IMR-90 (cell line): ENCODE results near the gene NHSL2. TPM values are rescaled to one million over a fixed set of nuclear protein-coding genes. Genes with fewer than 3 reads are reported as not detected.

Experiments
- ATAC-seq: fragments of 200-7000 bp; cut with Tn5 transposase; 2 replicates; pipeline ENCODE4 v1.9.1; 2020; ENCODE audit warnings: low read depth, mild to moderate bottlenecking, moderate library complexity
- BruUV-seq: library from RNA; stranded (reverse); fragments of 400-500 nt; replicated peaks from 2 replicates; lab custom pipeline; 2021; lab: Mats Ljungman, UMichigan
- CTCF ChIA-PET: fragments of 300-600 bp; formaldehyde crosslinking; extraction: SDS; loops from one replicate; lab custom pipeline; 2021; ENCODE audit warnings: antibody characterized with exemption; lab: Yijun Ruan, JAX
- POLR2A ChIA-PET: fragments of 300-600 bp; sonication (Branson Sonifier 250); formaldehyde crosslinking; loops from one replicate; lab custom pipeline; 2022; ENCODE audit warnings: antibody characterized with exemption; ENCODE audit not compliant: unreplicated experiment; lab: Charles Lee
- DNase-seq: peaks from one replicate; pipeline ENCODE4 v3.0.0; 2013
- H2AFZ ChIP-seq: replicated peaks from 2 replicates; pipeline ENCODE3; 2013; ENCODE audit warnings: low read length, mild to moderate bottlenecking; ENCODE audit not compliant: poor library complexity
- H2AK5ac ChIP-seq: 2 replicates; pipeline ENCODE4 v1.6.1; 2013; ENCODE audit warnings: low read depth, low read length, inconsistent platforms
- H2AK9ac ChIP-seq: replicated peaks from 2 replicates; pipeline ENCODE3; 2013; ENCODE audit warnings: mild to moderate bottlenecking, low read depth, low read length, moderate library complexity; ENCODE audit not compliant: poor library complexity
- H2BK120ac ChIP-seq: 2 replicates; pipeline ENCODE4 v1.6.1; 2013; ENCODE audit warnings: low read depth, low read length, inconsistent platforms
- H2BK15ac ChIP-seq: 3 replicates; pipeline ENCODE4 v1.6.1; 2013; ENCODE audit warnings: low read depth, low read length, inconsistent platforms
- H2BK20ac ChIP-seq: 2 replicates; pipeline ENCODE4 v1.6.1; 2013; ENCODE audit warnings: low read depth, mild to moderate bottlenecking, inconsistent platforms, low read length, moderate library complexity
- H2BK5ac ChIP-seq: 2 replicates; pipeline ENCODE4 v1.6.1; 2013; ENCODE audit warnings: mild to moderate bottlenecking, low read depth, low read length, inconsistent platforms; ENCODE audit not compliant: poor library complexity, severe bottlenecking
- H3K14ac ChIP-seq: replicated peaks from 2 replicates; pipeline ENCODE4 v1.6.1; 2013; ENCODE audit warnings: low read depth, low read length, inconsistent platforms
- H3K18ac ChIP-seq: 2 replicates; pipeline ENCODE4 v1.6.1; 2013; ENCODE audit warnings: low read depth, low read length, control low read depth
- H3K23ac ChIP-seq: 2 replicates; pipeline ENCODE4 v1.6.1; 2013; ENCODE audit warnings: low read depth, low read length, inconsistent platforms
- H3K27ac ChIP-seq: 2 replicates; pipeline ENCODE4 v1.5.1; 2013; ENCODE audit warnings: mild to moderate bottlenecking, control low read depth, low read length; ENCODE audit not compliant: insufficient read depth
- H3K27me3 ChIP-seq: 2 replicates; pipeline ENCODE4 v1.6.1; 2013; ENCODE audit warnings: low read length; ENCODE audit not compliant: control insufficient read depth, insufficient read depth
- H3K36me3 ChIP-seq: 2 replicates; pipeline ENCODE4 v1.6.1; 2013; ENCODE audit warnings: low read length, mixed read lengths; ENCODE audit not compliant: control insufficient read depth, insufficient read depth
- H3K4ac ChIP-seq: 2 replicates; pipeline ENCODE4 v1.6.1; 2013; ENCODE audit warnings: low read depth, low read length, inconsistent platforms
- H3K4me1 ChIP-seq: 2 replicates; pipeline ENCODE4 v1.6.1; 2013; ENCODE audit warnings: low read length, mixed read lengths; ENCODE audit not compliant: control insufficient read depth, insufficient read depth
- H3K4me2 ChIP-seq: 2 replicates; pipeline ENCODE4 v1.6.1; 2013; ENCODE audit warnings: low read depth, mild to moderate bottlenecking, control low read depth, low read length, moderate library complexity
- H3K4me3 ChIP-seq: 2 replicates; pipeline ENCODE4 v1.5.1; 2013; ENCODE audit warnings: low read depth, mild to moderate bottlenecking, control low read depth, low read length, moderate library complexity; ENCODE audit not compliant: insufficient read depth
- H3K56ac ChIP-seq: 2 replicates; pipeline ENCODE4 v1.6.1; 2013; ENCODE audit warnings: low read length, inconsistent platforms; ENCODE audit not compliant: insufficient read depth; ENCODE audit errors: extremely low read depth
- H3K79me1 ChIP-seq, 2 experiments: 2 replicates each; pipeline ENCODE4 v1.6.1; 2013; ENCODE audit warnings: low read length in 2 of 2, inconsistent platforms in 1 of 2, low read depth in 1 of 2
- H3K9ac ChIP-seq: 2 replicates; pipeline ENCODE4 v1.6.1; 2013; ENCODE audit warnings: low read depth, low read length, control low read depth
- H3K9me1 ChIP-seq: 2 replicates; pipeline ENCODE4 v1.6.1; 2013; ENCODE audit warnings: low read length, inconsistent platforms; ENCODE audit not compliant: insufficient read depth
- H3K9me3 ChIP-seq: 2 replicates; pipeline ENCODE4 v1.6.1; 2013; ENCODE audit warnings: low read length; ENCODE audit not compliant: control insufficient read depth, insufficient read depth
- H4K20me1 ChIP-seq: 2 replicates; pipeline ENCODE4 v1.6.1; 2013; ENCODE audit warnings: low read length, inconsistent platforms; ENCODE audit not compliant: insufficient read depth
- H4K5ac ChIP-seq: 2 replicates; pipeline ENCODE4 v1.6.1; 2013; ENCODE audit warnings: mild to moderate bottlenecking, low read depth, low read length, control low read depth
- H4K8ac ChIP-seq, 2 experiments: 2 replicates each; pipeline ENCODE4 v1.6.1; 2013; ENCODE audit warnings: low read depth in 2 of 2, low read length in 2 of 2, control low read depth in 1 of 2, inconsistent platforms in 1 of 2
- H4K91ac ChIP-seq: 2 replicates; pipeline ENCODE4 v1.6.1; 2013; ENCODE audit warnings: low read depth, low read length, inconsistent platforms; ENCODE audit not compliant: insufficient read depth
- ELK1 ChIP-seq: fragments of 150-350 bp; IDR thresholded peaks from 2 replicates; pipeline ENCODE4 v1.6.1; 2016; ENCODE audit warnings: low read depth, mild to moderate bottlenecking, low read length, moderate library complexity, borderline replicate concordance
- FOS ChIP-seq: fragments of 150-350 bp; IDR thresholded peaks from 2 replicates; pipeline ENCODE4 v1.6.1; 2016; ENCODE audit warnings: low read depth, low read length
- MAFK ChIP-seq: IDR thresholded peaks from 2 replicates; pipeline ENCODE4 v1.6.1; 2012; ENCODE audit warnings: low read depth, low read length, improper control_type of control experiment
- MAZ ChIP-seq: IDR thresholded peaks from 2 replicates; pipeline ENCODE4 v1.6.1; 2012; ENCODE audit warnings: low read depth, mild to moderate bottlenecking, low read length, improper control_type of control experiment, moderate library complexity, borderline replicate concordance
- WGBS, 2 experiments: methylation state at CpG; one replicate each; pipeline versions ENCODE4 v1.1.5 to v1.1.7; 2013; ENCODE audit warnings: missing lambda C conversion rate in 2 of 2; ENCODE audit not compliant: insufficient read length in 1 of 2; ENCODE audit errors: extremely low coverage in 2 of 2; 5-methylcytosine and 5-hydroxymethylcytosine counted together
- dilution Hi-C: fragments of 300-500 bp; cut with HindIII; formaldehyde crosslinking; loops from one replicate; pipeline ENCODE4 v1.14.3; 2018; ENCODE audit warnings: low sequenced_read_pairs; ENCODE audit not compliant: unreplicated experiment
- in situ Hi-C: fragments of 300-500 bp; cut with MboI; formaldehyde crosslinking; loops from 3 replicates; pipeline ENCODE4 v1.14.3; 2019; ENCODE audit warnings: low sequenced_read_pairs, inconsistent platforms, mixed read lengths
- intact Hi-C: fragments of 100-400 bp; cut with micrococcal nuclease; formaldehyde crosslinking; loops from 2 replicates; pipeline ENCODE4 v1.10.0; 2022
- polyA plus RNA-seq, 3 experiments: library from polyadenylated mRNA; depleted of rRNA; stranded (reverse); fragments of >200 nt; gene quantifications; 2 replicates each; pipeline ENCODE4 v1.2.3, GENCODE V29; 2012; ENCODE audit warnings: low replicate concordance in 1 of 3
- total RNA-seq: library from RNA; depleted of rRNA; stranded (reverse); fragments of >200 nt; gene quantifications from 2 replicates; pipeline ENCODE4 v1.2.3, GENCODE V29; 2012

NHSL2 gene
- total and polyA plus RNA-seq, 2 of the 4 experiments (the other 2 are of a cell fraction), result 0.72 to 0.75 TPM

DNA sequence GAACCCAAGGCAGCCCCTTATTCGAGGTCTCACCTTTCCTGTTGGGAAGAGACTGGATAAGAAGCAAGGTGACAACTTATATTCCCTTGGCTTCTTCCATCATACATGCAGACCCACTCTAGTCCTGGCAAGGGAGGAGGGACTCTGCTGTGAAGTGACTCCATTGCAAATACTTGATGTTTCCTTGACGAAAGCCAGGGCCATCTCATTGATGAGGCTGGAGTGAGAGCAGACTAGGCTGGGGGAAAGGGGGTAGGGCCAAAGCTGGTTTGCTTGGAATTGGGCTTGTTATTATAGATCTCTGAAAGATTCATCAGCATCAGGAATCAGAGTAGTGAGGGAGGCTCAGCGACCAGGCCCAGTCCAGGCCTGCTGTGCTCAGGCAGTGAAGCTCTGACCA is 2.3 kb upstream of the NHSL2 start:
- H2AK5ac ChIP-seq, result no peak overlapping the region
- H2BK15ac ChIP-seq, result no peak overlapping the region
- H4K8ac ChIP-seq, result no peak overlapping the region
- ATAC-seq, result no peak
- in situ Hi-C loops, result no loop called here
- H3K9me1 ChIP-seq, result no peaks in the 10 kb centered on the region
- BruUV-seq, result no TSS peak
- H3K79me1 ChIP-seq, result no peaks in the 10 kb centered on the region
- no peak for DNase-seq
- TF ChIP-seq ELK1, result no peak
- TF ChIP-seq MAFK, result no peak
- no peak for TF ChIP-seq MAZ
- TF ChIP-seq FOS, result no peak
- H4K91ac ChIP-seq, result no peak overlapping the region
- H3K14ac ChIP-seq, result no peak overlapping the region
- dilution Hi-C loops, result no loop called here
- H2AK9ac ChIP-seq, result no peak overlapping the region
- H3K27me3 ChIP-seq, result peaks cover 51% of the 10 kb centered on the region
- H2BK20ac ChIP-seq, result no peak overlapping the region
- H3K56ac ChIP-seq, result no peak overlapping the region
- no peaks in the 10 kb centered on the region for H4K20me1 ChIP-seq
- ChIA-PET CTCF (no interaction called here), POLR2A (no interaction called here)
- no peak overlapping the region for H3K4me2 ChIP-seq
- no peaks in the 10 kb centered on the region for H3K36me3 ChIP-seq
- H3K9me3 ChIP-seq, result 0 out of 2 replicates have a peak, but pooled peaks cover 1% of the 10 kb centered on the region
- H3K4me3 ChIP-seq, result no peak overlapping the region
- no peak overlapping the region for H3K27ac ChIP-seq
- H3K4ac ChIP-seq, result no peak overlapping the region
- H3K4me1 ChIP-seq, result no peaks in the 10 kb centered on the region
- no peak overlapping the region for H2BK120ac ChIP-seq
- no peak overlapping the region for H2BK5ac ChIP-seq
- intact Hi-C loops, result no loop called here
- no peak overlapping the region for H3K9ac ChIP-seq
- 45% methylated on average over 2 of the region's 3 CpGs; no CpG with 5 or more reads in 1 of the 2 experiments for WGBS, 2 experiments
- no peak overlapping the region for H4K5ac ChIP-seq
- no peak overlapping the region for H2AFZ ChIP-seq
- no peak overlapping the region for H3K18ac ChIP-seq
- H3K23ac ChIP-seq, result no peak overlapping the region
